GM12891 (cell line): Measurements from ENCODE around the gene AARSD1.

Experiments
- POLR2A ChIP-seq: IDR thresholded peaks from 2 replicates; pipeline ENCODE4 v1.6.1; 2011; ENCODE audit warnings: low read depth, low read length, control low read depth
- POLR2AphosphoS5 ChIP-seq: IDR thresholded peaks from 2 replicates; pipeline ENCODE4 v1.6.1; 2011; ENCODE audit warnings: low read depth, low read length, control low read depth
- POU2F2 ChIP-seq: IDR thresholded peaks from 2 replicates; pipeline ENCODE4 v1.6.1; 2011; ENCODE audit warnings: low read depth, mild to moderate bottlenecking, control low read depth, low read length, moderate library complexity
- SPI1 ChIP-seq: IDR thresholded peaks from 2 replicates; pipeline ENCODE4 v1.6.1; 2011; ENCODE audit warnings: low read depth, low read length, control low read depth
- TAF1 ChIP-seq: IDR thresholded peaks from 2 replicates; pipeline ENCODE4 v1.6.1; 2011; ENCODE audit warnings: low read depth, low read length, control low read depth

GRCh38 chr17:42929497-42929844 is 34.8 kb downstream of the AARSD1 start:
- no peak for TF ChIP-seq TAF1
- no peak for TF ChIP-seq POLR2A
- TF ChIP-seq POU2F2: no peak
- no peak for TF ChIP-seq SPI1
- TF ChIP-seq POLR2AphosphoS5: no peak
